Mesothelial cell of epicardium (in vitro differentiated cells): ENCODE data around the gene OSBPL5. TPM values are rescaled to one million over a fixed set of nuclear protein-coding genes. Genes with fewer than 3 reads are reported as not detected.

Source experiments
- DNase-seq, 2 experiments: peaks; one replicate each; pipeline ENCODE4 v3.0.0; 2021; ENCODE audit warnings: low spot score in 2 of 2; ENCODE audit not compliant: unreplicated experiment in 2 of 2
- H3K27ac Mint-ChIP-seq: 2 replicates; pipeline ENCODE4 v1.8.0; 2021; ENCODE audit warnings: mixed read lengths
- H3K27me3 Mint-ChIP-seq: 2 replicates; pipeline ENCODE4 v1.8.0; 2021; ENCODE audit warnings: low read depth, mixed read lengths
- H3K36me3 Mint-ChIP-seq: 2 replicates; pipeline ENCODE4 v1.8.0; 2021; ENCODE audit warnings: mixed read lengths
- H3K4me1 Mint-ChIP-seq: 2 replicates; pipeline ENCODE4 v1.8.0; 2021; ENCODE audit warnings: mixed read lengths
- H3K4me3 Mint-ChIP-seq: 2 replicates; pipeline ENCODE4 v1.8.0; 2021; ENCODE audit warnings: mild to moderate bottlenecking, moderate library complexity, mixed read lengths
- H3K9me3 Mint-ChIP-seq: 2 replicates; pipeline ENCODE4 v1.8.0; 2021; ENCODE audit warnings: mixed read lengths
- total RNA-seq: library from RNA; stranded (reverse); gene quantifications from 3 replicates; pipeline ENCODE4 v1.2.1, GENCODE V29; 2021
- TF ChIP-seq, protein P1 (sequence below): fragments of 200-600 bp; sonication (generic); IDR thresholded peaks from one replicate; pipeline ENCODE4 v1.5.0; 2021; ENCODE audit warnings: antibody characterized with exemption; ENCODE audit not compliant: unreplicated experiment

Gene OSBPL5
- total RNA-seq, 1 donor from 2014 or later = 37.1 TPM

DNA sequence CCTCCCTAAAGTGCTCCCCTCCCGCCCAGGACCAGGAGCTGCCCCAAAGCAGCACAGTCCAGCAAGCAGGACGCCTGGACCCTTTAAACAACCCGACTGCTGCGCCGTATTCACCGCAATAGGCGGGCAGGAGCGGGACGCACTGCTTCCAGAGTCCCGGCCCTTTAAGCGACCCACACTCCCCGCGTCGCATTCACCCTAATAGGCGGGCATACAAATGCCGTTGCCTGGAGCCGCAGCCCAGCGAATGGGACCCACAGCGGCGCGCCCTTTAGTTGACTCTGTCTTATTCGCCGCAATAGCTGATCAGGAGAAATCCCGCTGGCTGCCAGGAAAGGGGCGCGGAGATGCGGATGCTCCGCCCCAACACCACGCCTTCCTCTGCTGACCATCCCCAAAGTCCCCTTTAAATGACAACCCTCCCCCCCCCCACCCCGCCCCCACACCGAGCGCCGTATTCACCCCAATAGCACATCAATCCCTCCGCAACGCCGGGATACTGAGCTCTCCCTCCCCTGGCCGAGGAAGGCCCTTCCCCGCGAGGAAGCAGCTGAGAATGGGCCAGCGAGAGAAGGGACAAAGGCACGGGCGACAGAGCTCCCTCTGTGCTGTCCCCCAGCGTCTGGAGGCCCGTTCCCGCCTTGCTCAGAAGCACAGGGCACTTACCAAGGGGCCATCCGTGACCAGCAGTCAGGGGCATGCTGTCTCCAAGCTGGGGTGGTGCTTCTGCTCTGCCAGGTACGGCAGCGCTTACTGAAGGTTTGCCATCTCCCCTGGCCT lies 4.7 kb downstream of the OSBPL5 start:
- H3K9me3 Mint-ChIP-seq = no peaks in the 10 kb centered on the region
- H3K4me3 Mint-ChIP-seq = peak overlapping the region; percentile 67
- peaks cover 5% of the 10 kb centered on the region for H3K27me3 Mint-ChIP-seq
- no peak overlapping the region for H3K27ac Mint-ChIP-seq
- H3K4me1 Mint-ChIP-seq = peaks cover 67% of the 10 kb centered on the region
- TF ChIP-seq, protein P1, sequence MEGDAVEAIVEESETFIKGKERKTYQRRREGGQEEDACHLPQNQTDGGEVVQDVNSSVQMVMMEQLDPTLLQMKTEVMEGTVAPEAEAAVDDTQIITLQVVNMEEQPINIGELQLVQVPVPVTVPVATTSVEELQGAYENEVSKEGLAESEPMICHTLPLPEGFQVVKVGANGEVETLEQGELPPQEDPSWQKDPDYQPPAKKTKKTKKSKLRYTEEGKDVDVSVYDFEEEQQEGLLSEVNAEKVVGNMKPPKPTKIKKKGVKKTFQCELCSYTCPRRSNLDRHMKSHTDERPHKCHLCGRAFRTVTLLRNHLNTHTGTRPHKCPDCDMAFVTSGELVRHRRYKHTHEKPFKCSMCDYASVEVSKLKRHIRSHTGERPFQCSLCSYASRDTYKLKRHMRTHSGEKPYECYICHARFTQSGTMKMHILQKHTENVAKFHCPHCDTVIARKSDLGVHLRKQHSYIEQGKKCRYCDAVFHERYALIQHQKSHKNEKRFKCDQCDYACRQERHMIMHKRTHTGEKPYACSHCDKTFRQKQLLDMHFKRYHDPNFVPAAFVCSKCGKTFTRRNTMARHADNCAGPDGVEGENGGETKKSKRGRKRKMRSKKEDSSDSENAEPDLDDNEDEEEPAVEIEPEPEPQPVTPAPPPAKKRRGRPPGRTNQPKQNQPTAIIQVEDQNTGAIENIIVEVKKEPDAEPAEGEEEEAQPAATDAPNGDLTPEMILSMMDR = no peak
- DNase-seq = peak; percentile 67 to 84
- H3K36me3 Mint-ChIP-seq = peaks cover 1% of the 10 kb centered on the region

DNA sequence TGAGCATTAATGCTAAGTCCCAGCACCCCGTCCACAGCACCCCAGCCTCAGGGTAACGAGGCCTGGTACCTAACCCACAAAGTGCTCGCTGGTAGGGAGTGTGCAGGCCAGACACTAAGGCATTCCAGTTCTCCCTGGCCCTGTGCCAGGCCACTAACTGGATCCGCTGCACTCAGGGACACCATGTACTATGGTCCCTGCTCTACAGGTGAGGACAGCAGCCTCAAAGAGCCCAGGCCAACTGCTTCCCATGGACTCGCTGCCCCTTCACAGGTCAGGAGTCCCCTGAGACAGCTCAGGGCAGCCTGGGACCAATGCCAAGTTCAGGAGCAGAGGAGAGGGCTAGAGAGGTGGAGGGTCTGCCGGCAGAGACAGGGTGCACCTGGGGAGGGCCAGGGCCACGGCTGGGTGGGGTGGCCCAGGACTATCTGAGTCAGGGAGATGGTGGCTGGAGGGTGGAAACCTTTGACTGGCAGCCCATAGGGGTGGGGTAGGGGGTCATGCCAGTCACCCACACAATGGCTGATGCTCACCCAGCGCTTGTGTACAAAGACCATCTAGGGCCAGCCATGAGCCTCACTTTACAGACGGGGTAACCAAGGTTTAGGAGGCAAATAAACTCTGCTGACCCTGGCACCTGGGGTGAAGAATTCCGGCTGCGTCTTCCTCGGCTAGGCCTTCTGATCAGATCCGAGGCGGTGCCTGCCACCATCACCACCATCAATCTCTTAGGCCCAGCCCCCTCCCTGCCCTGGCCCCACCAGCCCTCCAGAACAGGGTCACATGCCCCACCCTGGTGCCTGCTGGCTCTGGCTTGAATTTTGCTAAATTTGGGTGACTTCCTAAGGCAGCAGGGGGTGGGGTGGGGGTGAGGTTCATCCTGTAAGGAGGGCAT lies 5.6 kb downstream of the OSBPL5 start:
- peak overlapping the region; percentile 53 for H3K27ac Mint-ChIP-seq
- peaks cover 5% of the 10 kb centered on the region for H3K27me3 Mint-ChIP-seq
- peaks cover 1% of the 10 kb centered on the region for H3K36me3 Mint-ChIP-seq
- H3K9me3 Mint-ChIP-seq = no peaks in the 10 kb centered on the region
- TF ChIP-seq, protein P1 = no peak
- DNase-seq = peak in 1 of 2 experiments; percentile 69
- H3K4me3 Mint-ChIP-seq = peak overlapping the region; percentile 67
- peaks cover 73% of the 10 kb centered on the region for H3K4me1 Mint-ChIP-seq

DNA sequence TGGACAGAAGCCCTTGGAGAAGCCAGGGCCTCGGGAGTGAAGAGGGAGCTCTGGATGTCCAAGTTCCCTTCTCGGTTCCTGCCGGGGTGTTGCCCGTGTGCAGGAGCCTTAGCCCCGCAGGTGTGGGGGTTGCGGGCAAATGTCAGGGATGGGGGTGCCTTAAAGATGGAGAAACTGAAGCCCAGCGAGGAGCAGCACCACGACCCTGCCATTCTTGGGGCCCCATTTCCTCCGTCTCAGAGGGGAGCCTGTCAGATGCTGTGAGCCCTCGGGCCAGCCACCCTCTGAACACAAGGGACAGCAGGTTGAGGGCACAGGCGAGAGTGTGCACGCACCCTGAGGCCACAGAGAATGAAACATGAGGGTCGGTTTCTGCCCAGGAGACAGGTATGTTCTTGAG lies 6.3 kb downstream of the OSBPL5 start:
- H3K27ac Mint-ChIP-seq = no peak overlapping the region
- no peak for DNase-seq
- TF ChIP-seq, protein P1 = no peak
- peaks cover 1% of the 10 kb centered on the region for H3K36me3 Mint-ChIP-seq
- H3K9me3 Mint-ChIP-seq = no peaks in the 10 kb centered on the region
- peaks cover 75% of the 10 kb centered on the region for H3K4me1 Mint-ChIP-seq
- H3K4me3 Mint-ChIP-seq = peak overlapping the region; percentile 67
- peaks cover 5% of the 10 kb centered on the region for H3K27me3 Mint-ChIP-seq

DNA sequence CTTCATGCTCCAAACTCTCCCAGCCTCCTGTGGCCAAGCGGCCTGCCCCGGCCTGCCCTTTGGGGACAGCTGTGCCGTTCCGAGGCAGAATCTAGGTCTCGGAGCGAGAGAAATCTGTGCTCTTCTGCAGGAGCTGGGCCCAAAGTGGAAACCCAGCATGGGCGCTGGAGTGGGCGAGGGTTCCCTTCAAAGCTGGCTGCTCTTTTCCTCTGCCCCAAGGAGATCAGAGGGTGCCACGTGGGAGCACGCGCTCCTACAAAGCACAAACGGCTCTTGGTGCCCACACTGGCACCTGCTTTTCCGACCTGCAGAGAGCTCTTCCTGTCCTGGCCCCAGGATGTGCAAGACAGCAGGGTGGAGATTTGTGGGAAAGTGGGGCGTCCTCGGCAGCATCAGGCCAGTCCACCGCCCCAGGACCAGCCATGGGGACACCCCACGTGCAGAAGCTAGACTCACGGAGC lies 6.9 kb downstream of the OSBPL5 start:
- Mint-ChIP-seq H3K4me1 (peaks cover 76% of the 10 kb centered on the region), H3K36me3 (peaks cover 1% of the 10 kb centered on the region), H3K27ac (no peak overlapping the region)

DNA sequence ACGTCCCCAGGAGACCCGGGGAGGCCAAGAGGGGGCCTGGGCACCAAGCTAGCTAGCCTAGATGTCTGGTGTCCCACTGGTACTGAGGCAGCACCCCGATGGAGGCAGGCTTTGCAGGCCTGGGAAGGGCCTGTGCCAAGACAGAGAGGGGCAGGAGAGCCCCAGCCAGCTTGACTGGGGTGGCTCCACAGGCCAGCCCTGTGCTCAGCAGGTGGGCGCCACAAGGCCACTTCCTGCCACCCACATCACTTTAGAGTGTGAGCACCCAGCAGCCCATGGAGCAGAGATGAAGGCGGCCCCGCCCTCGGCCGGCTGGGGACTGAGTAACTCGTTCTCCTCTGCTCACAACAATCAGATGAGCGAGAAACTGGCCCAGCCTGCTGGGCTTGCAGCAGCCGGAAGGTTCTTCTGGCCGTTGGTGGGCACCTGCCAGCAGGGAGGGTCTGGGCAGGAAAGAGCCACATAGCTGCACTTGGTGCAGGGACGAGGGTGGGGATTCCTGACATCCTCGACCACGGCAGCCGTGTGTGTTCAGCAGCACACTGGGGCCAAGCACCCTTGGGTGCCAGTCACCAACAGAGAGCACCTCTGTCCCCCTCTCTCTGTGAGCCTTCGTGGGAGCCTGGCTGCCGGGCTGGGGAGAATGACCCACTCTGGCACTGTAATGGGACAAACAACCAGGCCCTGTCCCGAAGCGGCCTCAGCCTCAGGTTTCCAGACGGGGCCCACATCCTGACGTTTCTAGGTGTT lies 7.6 kb downstream of the OSBPL5 start:
- H3K4me3 Mint-ChIP-seq = no peak overlapping the region
- no peak overlapping the region for H3K27ac Mint-ChIP-seq
- peaks cover 1% of the 10 kb centered on the region for H3K36me3 Mint-ChIP-seq
- TF ChIP-seq, protein P1 = no peak
- no peak for DNase-seq
- H3K4me1 Mint-ChIP-seq = peaks cover 79% of the 10 kb centered on the region
- H3K9me3 Mint-ChIP-seq = no peaks in the 10 kb centered on the region
- peaks cover 5% of the 10 kb centered on the region for H3K27me3 Mint-ChIP-seq

More for the DNA sequence above, 6.9 kb downstream of the OSBPL5 start:
- Mint-ChIP-seq H3K9me3 (no peaks in the 10 kb centered on the region), H3K4me3 (no peak overlapping the region), H3K27me3 (peaks cover 5% of the 10 kb centered on the region)
- no peak for DNase-seq
- TF ChIP-seq, protein P1 = no peak
